ENCODE data around the gene COX4I1.

DNA sequence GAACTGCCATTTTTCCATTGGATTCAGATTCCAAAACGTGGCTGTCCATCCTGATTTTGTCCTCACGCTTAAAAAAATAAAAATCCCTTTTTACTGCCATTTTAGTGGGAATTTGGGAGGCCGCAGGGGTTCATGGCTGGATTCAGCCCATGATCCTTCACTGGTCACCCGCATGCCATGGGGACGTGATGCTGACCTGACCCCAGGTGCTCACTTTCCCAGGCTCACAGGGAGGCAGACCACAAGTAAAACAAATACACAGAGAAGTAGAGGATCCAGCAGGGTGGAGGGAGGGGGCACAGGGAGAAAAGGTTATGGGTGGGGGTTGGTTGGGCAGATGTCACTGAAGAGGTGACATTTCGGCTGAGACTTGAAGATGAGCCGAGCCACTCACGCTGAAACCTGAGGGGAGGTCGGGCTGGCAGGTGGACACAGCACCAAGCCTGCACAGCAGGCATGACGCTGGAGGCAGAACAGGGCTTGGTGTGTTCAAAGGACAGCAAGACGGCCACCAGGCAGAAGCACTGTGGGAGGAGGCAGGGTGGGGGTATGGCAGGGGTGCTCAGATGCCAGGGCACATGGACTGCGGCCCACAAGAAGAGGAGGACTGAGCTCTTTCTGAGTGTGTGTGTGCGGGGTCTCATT, 10.7 kb downstream of the COX4I1 start:
- no peak for TF ChIP-seq EZH2 (IDR thresholded peaks at IDR 0.05; ENCODE audit: borderline replicate concordance, low read depth, low read length, severe bottlenecking)
- TF ChIP-seq, protein P1, sequence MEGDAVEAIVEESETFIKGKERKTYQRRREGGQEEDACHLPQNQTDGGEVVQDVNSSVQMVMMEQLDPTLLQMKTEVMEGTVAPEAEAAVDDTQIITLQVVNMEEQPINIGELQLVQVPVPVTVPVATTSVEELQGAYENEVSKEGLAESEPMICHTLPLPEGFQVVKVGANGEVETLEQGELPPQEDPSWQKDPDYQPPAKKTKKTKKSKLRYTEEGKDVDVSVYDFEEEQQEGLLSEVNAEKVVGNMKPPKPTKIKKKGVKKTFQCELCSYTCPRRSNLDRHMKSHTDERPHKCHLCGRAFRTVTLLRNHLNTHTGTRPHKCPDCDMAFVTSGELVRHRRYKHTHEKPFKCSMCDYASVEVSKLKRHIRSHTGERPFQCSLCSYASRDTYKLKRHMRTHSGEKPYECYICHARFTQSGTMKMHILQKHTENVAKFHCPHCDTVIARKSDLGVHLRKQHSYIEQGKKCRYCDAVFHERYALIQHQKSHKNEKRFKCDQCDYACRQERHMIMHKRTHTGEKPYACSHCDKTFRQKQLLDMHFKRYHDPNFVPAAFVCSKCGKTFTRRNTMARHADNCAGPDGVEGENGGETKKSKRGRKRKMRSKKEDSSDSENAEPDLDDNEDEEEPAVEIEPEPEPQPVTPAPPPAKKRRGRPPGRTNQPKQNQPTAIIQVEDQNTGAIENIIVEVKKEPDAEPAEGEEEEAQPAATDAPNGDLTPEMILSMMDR (IDR thresholded peaks at IDR 0.05; ENCODE audit: borderline replicate concordance, extremely low read depth, low read length, poor library complexity, severe bottlenecking) = no peak

Data from DND-41 (cell line).